Bronchial epithelial cell (primary cell): Measurements from ENCODE around the gene ACOT6. TPM values are rescaled to one million over a fixed set of nuclear protein-coding genes. Genes with fewer than 3 reads are reported as not detected.
"Not testable (repeated sequence)": the region's sequence is repeated elsewhere in the genome, so short reads cannot be mapped to it uniquely, and the experiment has no call there.

Experiments
- DNase-seq: peaks from one replicate; pipeline ENCODE4 v3.0.0-alpha.2; 2010; ENCODE audit warnings: low read depth
- FAIRE-seq: peaks from 2 replicates; lab custom pipeline; 2011; peaks lifted over from hg19 to GRCh38; lab: Jason Lieb, UNC
- H3K27me3 ChIP-seq: 2 replicates; pipeline ENCODE4 v1.5.1; 2011; ENCODE audit warnings: low read length; ENCODE audit not compliant: control insufficient read depth, insufficient read depth
- H3K36me3 ChIP-seq: 2 replicates; pipeline ENCODE4 v1.5.1; 2011; ENCODE audit warnings: low read length; ENCODE audit not compliant: control insufficient read depth, insufficient read depth
- H3K4me3 ChIP-seq: 2 replicates; pipeline ENCODE4 v1.5.1; 2011; ENCODE audit warnings: mild to moderate bottlenecking, low read depth, low read length, control low read depth
- CTCF ChIP-seq: IDR thresholded peaks from 2 replicates; pipeline ENCODE4 v1.5.1; 2011; ENCODE audit warnings: mild to moderate bottlenecking, moderate library complexity, low read length, control low read depth, inconsistent platforms; ENCODE audit not compliant: insufficient read depth, severe bottlenecking
- total RNA-seq: library from RNA; depleted of rRNA; stranded (reverse); fragments of >200 nt; gene quantifications from 2 replicates; pipeline ENCODE4 v1.2.1, GENCODE V29; 2014

ACOT6 gene
- total RNA-seq, 1 donor from 2014 or later = not detected

- Histone ChIP-seq H3K4me3 (no peak overlapping the region), H3K27me3 (no peaks in the 10 kb centered on the region), H3K36me3 (no peaks in the 10 kb centered on the region)
- DNase-seq = no peak
- FAIRE-seq = no peak
- no peak for TF ChIP-seq CTCF
Observed at GRCh38 chr14:73640796-73641365, 28.6 kb downstream of the ACOT6 start.

- no peak for TF ChIP-seq CTCF
- Histone ChIP-seq H3K4me3 (peak within 1 kb of the TSS; percentile 52), H3K27me3 (no peaks in the 10 kb centered on the region), H3K36me3 (no peaks in the 10 kb centered on the region)
- no peak for FAIRE-seq
- DNase-seq = peak; percentile 72
Observed at GRCh38 chr14:73644531-73645247, 32.4 kb downstream of the ACOT6 start, which contains the start of gene DNAL1. TSS of gene DNAL1 (plus strand) at chr14:73644986. CDS start at chr14:73645040, 54 bp downstream.

DNA sequence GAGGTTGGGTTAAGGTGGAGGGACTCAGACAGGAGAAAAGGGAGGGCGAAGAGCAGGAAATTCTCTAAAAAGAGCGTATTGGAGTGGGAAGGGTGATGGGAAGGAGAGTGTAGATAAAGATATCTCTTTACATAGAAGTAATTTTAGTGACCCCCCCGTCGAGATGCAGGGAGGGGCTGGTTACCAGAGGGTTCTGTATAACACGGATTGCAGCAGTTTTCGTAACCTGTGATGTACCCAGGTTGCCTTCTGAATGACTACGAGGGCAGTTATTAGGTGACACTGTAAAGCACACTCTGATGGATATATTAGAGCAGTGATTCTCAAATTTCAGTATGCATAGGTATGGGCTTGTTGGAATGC is 32.9 kb downstream of the ACOT6 start:
- no peak for DNase-seq
- Histone ChIP-seq H3K27me3 (no peaks in the 10 kb centered on the region), H3K36me3 (no peaks in the 10 kb centered on the region), H3K4me3 (peak overlapping the region; percentile 52)
- no peak for TF ChIP-seq CTCF
- FAIRE-seq = no peak

DNA sequence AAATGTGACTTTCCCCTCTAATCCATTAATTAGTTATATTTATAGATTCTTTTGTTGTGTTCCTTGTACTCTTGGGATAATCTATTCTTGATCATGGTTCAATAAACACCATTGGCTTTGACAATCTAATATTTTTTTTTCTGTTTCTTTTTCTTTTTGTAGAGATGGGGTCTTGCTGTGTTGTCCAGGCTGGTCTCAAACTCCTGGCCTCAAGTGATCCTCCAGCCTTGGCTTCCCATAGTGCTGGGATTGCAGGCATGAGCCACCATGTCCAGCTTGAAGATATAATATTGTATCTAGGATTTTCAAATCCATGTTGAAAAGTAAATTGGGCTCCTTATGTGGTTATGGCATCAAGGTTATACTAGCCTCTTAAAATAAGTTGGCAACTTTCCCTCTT is 38.7 kb downstream of the ACOT6 start:
- no peak overlapping the region for H3K4me3 ChIP-seq
- H3K27me3 ChIP-seq = no peaks in the 10 kb centered on the region
- no peak for TF ChIP-seq CTCF
- DNase-seq = no peak
- no peaks in the 10 kb centered on the region for H3K36me3 ChIP-seq
- no peak for FAIRE-seq

- no peak for TF ChIP-seq CTCF
- Histone ChIP-seq H3K36me3 (no peaks in the 10 kb centered on the region), H3K4me3 (no peak overlapping the region), H3K27me3 (no peaks in the 10 kb centered on the region)
- FAIRE-seq (no peak), DNase-seq (no peak)
Observed at GRCh38 chr14:73655851-73656250, 43.5 kb downstream of the ACOT6 start.

GRCh38 chr14:73659202-73659601 is 46.9 kb downstream of the ACOT6 start:
- H3K4me3 ChIP-seq, DNase-seq, FAIRE-seq: not testable (repeated sequence)

More at GRCh38 chr14:73659202-73659601, 46.9 kb downstream of the ACOT6 start:
- not testable (repeated sequence) for H3K27me3 ChIP-seq, H3K36me3 ChIP-seq
